ENCODE data around the gene EIF2S2.
"Not testable (repeated sequence)": the region's sequence is repeated elsewhere in the genome, so short reads cannot be mapped to it uniquely, and the experiment has no call there.

GRCh38 chr20:34157697-34158096 is 45.7 kb upstream of the EIF2S2 start:
- not testable (repeated sequence) for TF ChIP-seq CTCF, EZH2, EZH2phosphoT487 (IDR thresholded peaks at IDR 0.05)
